ENCODE measurements around the gene STRIT1.

GRCh38 chr3:155326244-155326643, 32.8 kb upstream of the STRIT1 start:
- TF ChIP-seq POLR2AphosphoS2 (IDR thresholded peaks at IDR 0.05; ENCODE audit: low read depth, low read length) (no peak), NBN (IDR thresholded peaks at IDR 0.05) (no peak)
